HG02571 (cell line): ENCODE measurements around the gene CAMSAP1.
"Not testable (repeated sequence)": the region's sequence is repeated elsewhere in the genome, so short reads cannot be mapped to it uniquely, and the experiment has no call there.

ENCODE experiments used
- ATAC-seq: cut with Tn5 transposase; IDR thresholded peaks from one replicate; pipeline ENCODE4 v1.9.1; 2021; ENCODE audit warnings: mild to moderate bottlenecking, moderate library complexity; ENCODE audit not compliant: unreplicated experiment

CAMSAP1 gene

GRCh38 chr9:135901031-135901758 lies 6.2 kb downstream of the CAMSAP1 start:
- no peak for ATAC-seq

GRCh38 chr9:135898634-135899407 lies 8.5 kb downstream of the CAMSAP1 start:
- no peak for ATAC-seq

- ATAC-seq = no peak
Observed at GRCh38 chr9:135896626-135897025, 10.7 kb downstream of the CAMSAP1 start.

GRCh38 chr9:135896205-135896604 lies 11.1 kb downstream of the CAMSAP1 start:
- no peak for ATAC-seq

- ATAC-seq = no peak
Observed at GRCh38 chr9:135895202-135895848, 12.0 kb downstream of the CAMSAP1 start.

- ATAC-seq = no peak
Observed at GRCh38 chr9:135893104-135893503, 14.2 kb downstream of the CAMSAP1 start.

GRCh38 chr9:135892327-135892726 lies 15.0 kb downstream of the CAMSAP1 start:
- ATAC-seq = not testable (repeated sequence)

GRCh38 chr9:135891027-135891631 lies 16.2 kb downstream of the CAMSAP1 start:
- ATAC-seq = no peak

- no peak for ATAC-seq
Observed at GRCh38 chr9:135890190-135891026, 16.9 kb downstream of the CAMSAP1 start.

- no peak for ATAC-seq
Observed at GRCh38 chr9:135889564-135890189, 17.7 kb downstream of the CAMSAP1 start.

GRCh38 chr9:135888766-135889394 lies 18.5 kb downstream of the CAMSAP1 start:
- no peak for ATAC-seq

- no peak for ATAC-seq
Observed at GRCh38 chr9:135888126-135888765, 19.1 kb downstream of the CAMSAP1 start.

GRCh38 chr9:135887585-135888050 lies 19.7 kb downstream of the CAMSAP1 start:
- no peak for ATAC-seq

- no peak for ATAC-seq
Observed at GRCh38 chr9:135887021-135887507, 20.3 kb downstream of the CAMSAP1 start.

GRCh38 chr9:135886147-135886981 lies 21.0 kb downstream of the CAMSAP1 start:
- no peak for ATAC-seq

GRCh38 chr9:135885100-135885853 lies 22.1 kb downstream of the CAMSAP1 start:
- no peak for ATAC-seq
